ENCODE measurements around the gene C19orf25. TPM values are rescaled to one million over a fixed set of nuclear protein-coding genes. Genes with fewer than 3 reads are reported as not detected.

C19orf25 gene
- total RNA-seq, 1 experiment from 2014 or later = 86.7 TPM

DNA sequence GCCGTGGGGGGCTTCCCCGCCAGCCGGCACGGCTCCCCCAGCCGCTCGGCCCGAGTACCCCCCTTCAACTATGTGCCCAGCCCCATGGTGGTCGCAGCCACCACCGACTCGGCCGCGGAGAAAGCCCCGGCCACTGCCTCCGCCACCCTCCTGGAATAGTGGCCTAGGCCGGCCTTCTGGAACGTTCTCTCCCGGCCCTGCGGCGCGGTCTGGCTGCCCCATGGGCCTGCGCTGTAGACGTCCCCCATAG, 9.0 kb downstream of the C19orf25 start:
- in situ Hi-C loops (cut with HindIII; ENCODE audit: low sequenced_read_pairs) = no loop called here
- DNase-seq (ENCODE audit: low spot score) = no peak

- in situ Hi-C loops (cut with HindIII; ENCODE audit: low sequenced_read_pairs) = no loop called here
Observed at GRCh38 chr19:1469255-1470054, 9.6 kb downstream of the C19orf25 start.

GRCh38 chr19:1468821-1469254, 10.2 kb downstream of the C19orf25 start:
- in situ Hi-C loops (cut with HindIII; ENCODE audit: low sequenced_read_pairs) = no loop called here
- no peak for DNase-seq (ENCODE audit: low spot score)

More at GRCh38 chr19:1469255-1470054, 9.6 kb downstream of the C19orf25 start:
- no peak for DNase-seq (ENCODE audit: low spot score)

DNA sequence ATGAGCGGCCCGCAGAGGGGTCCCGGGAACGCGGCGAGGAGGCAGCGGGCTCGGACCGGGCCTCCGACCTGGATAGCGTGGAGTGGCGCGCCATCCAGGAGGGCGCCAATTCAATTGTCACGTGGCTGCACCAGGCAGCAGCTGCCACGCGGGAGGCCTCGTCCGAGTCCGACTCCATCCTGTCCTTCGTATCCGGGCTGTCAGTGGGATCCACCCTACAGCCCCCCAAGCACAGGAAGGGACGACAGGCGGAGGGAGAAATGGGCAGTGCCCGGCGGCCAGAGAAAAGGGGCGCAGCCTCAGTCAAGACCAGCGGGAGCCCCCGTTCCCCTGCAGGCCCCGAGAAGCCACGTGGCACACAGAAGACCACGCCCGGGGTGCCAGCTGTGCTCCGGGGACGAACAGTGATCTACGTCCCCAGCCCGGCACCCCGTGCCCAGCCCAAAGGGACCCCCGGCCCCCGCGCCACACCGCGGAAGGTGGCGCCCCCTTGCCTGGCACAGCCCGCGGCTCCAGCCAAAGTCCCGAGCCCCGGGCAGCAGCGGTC, 10.7 kb downstream of the C19orf25 start:
- DNase-seq (ENCODE audit: low spot score) = no peak
- in situ Hi-C loops (cut with HindIII; ENCODE audit: low sequenced_read_pairs) = no loop called here

GRCh38 chr19:1467490-1468273, 11.3 kb downstream of the C19orf25 start:
- no peak for DNase-seq (ENCODE audit: low spot score)

DNA sequence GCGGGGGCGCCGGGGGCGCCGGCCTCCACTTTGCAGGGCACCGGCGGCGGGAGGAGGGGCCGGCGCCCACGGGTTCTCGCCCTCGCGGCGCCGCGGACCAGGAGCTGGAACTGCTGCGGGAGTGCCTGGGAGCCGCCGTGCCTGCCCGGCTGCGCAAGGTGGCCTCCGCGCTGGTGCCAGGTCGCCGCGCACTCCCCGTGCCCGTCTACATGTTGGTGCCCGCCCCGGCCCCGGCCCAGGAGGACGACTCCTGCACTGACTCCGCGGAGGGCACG, 11.9 kb downstream of the C19orf25 start:
- in situ Hi-C loops (cut with HindIII; ENCODE audit: low sequenced_read_pairs) = no loop called here
- no peak for DNase-seq (ENCODE audit: low spot score)

More at GRCh38 chr19:1467490-1468273, 11.3 kb downstream of the C19orf25 start:
- in situ Hi-C loops (cut with HindIII; ENCODE audit: low sequenced_read_pairs) = no loop called here

- in situ Hi-C loops (cut with HindIII; ENCODE audit: low sequenced_read_pairs) = no loop called here
- DNase-seq (ENCODE audit: low spot score) = no peak
Observed at GRCh38 chr19:1466461-1467214, 12.4 kb downstream of the C19orf25 start.

DNA sequence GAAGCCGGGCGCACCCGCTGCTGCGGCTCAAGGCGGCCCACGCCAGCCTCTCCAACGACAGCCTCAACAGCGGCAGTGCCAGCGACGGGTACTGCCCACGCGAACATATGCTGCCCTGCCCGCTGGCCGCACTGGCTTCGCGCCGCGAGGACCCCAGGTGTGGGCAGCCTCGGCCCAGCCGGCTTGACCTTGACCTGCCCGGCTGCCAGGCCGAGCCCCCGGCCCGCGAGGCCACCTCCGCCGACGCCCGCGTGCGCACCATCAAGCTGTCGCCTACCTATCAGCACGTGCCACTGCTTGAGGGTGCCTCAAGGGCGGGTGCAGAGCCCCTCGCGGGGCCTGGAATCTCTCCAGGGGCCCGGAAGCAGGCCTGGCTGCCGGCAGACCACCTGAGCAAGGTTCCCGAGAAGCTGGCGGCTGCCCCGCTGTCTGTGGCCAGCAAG, 13.0 kb downstream of the C19orf25 start:
- in situ Hi-C loops (cut with HindIII; ENCODE audit: low sequenced_read_pairs) = no loop called here
- no peak for DNase-seq (ENCODE audit: low spot score)

GRCh38 chr19:1465191-1466016, 13.6 kb downstream of the C19orf25 start:
- peak; percentile 83 for DNase-seq (ENCODE audit: low spot score)

DNA sequence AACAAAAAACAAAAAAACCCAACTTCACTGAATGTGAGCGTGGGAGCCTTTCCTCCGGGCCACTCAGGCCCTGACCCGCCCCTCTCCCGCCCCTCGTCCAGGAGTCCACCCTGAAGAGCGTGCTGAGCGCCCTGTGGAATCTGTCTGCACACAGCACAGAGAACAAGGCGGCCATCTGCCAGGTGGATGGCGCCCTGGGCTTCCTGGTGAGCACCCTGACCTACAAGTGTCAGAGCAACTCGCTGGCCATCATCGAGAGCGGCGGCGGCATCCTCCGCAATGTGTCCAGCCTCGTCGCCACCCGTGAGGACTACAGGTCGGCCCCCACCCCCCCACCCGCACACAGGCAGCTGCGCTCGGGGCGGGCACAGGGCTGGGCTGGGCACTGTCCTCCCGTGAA, 17.2 kb downstream of the C19orf25 start:
- in situ Hi-C loops (cut with HindIII; ENCODE audit: low sequenced_read_pairs) = no loop called here
- DNase-seq (ENCODE audit: low spot score) = peak; percentile 74

More at GRCh38 chr19:1465191-1466016, 13.6 kb downstream of the C19orf25 start:
- in situ Hi-C loops (cut with HindIII; ENCODE audit: low sequenced_read_pairs) = no loop called here

DNA sequence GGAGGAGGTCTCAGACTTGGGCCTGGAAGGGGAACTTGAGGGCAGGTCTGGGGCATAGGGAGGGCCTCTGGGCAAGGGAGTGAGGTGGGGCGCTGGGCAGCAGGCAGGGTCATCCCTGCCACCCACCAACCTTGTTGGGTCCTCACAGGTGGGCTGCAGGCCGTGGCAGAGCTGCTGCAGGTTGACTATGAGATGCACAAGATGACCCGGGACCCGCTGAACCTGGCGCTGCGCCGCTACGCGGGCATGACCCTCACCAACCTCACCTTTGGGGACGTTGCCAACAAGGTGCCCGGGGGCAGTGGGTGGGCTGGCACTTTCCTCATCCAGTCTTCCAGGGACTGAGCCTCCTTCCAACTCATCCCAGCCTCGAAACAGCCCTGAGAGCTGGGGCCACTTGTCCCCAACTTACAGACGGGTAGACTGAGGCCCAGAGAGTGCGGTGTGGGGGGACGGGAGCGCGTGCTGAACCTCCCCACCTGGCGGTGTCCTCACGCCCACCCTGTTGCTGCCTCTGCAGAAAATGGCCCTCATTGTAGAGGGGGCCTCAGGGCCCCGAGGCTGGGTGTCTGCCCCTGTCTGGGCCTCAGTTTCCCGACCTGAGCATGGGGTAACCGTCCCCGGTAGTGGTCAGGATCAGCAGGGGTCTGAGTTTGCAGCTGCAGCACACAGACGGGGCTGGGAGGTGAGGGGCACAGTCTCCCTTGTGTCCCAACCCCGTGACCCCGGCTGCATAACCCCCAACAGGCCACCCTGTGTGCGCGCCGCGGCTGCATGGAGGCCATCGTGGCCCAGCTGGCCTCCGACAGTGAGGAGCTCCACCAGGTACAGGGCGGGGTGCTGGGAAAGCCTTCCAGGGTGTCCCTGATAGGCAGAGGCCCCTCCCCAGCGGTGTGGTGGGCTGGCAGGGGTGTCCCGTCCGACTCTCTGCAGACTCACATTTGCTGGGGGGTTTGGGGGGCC, 18.7 kb downstream of the C19orf25 start:
- in situ Hi-C loops (cut with HindIII; ENCODE audit: low sequenced_read_pairs) = no loop called here
- no peak for DNase-seq (ENCODE audit: low spot score)

DNA sequence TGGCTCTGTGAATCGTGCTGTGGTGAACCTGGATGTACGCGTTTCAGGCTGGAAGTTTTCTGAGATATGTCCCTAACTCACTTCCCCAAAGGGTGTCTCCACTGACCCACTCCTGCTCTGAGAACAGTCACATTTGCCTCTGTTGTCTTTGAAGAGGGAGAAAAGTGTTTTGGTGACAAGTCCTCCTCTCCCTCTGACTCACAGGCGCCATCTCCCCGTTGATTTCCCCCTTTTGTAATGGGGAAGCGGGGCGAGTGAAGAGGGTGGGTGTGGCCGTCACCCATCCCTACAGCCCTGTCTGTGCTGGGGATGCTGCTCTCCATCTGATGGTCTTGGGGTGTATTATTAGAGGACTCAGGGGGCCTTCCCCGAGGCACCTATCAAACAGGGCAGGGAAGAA, 19.5 kb downstream of the C19orf25 start:
- in situ Hi-C loops (cut with HindIII; ENCODE audit: low sequenced_read_pairs) = no loop called here
- DNase-seq (ENCODE audit: low spot score) = no peak

DNA sequence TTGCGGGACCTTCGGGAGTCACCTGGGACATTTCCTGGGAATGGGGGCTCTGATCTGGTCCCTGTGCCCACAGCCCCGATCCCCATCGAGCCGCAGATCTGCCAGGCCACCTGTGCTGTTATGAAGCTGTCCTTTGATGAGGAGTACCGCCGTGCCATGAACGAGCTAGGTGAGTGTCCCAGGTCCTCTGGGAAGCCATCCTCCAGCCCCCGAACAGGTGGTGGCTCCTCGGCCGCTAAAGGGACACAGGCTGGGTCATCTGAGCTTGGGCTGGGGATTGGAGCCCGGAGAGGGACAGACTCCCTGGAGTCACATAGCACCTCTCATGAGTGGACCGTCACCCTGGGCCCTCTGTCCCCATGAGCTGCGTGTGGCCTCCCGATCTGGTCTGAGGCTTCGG, 21.1 kb downstream of the C19orf25 start:
- no peak for DNase-seq (ENCODE audit: low spot score)
- in situ Hi-C loops (cut with HindIII; ENCODE audit: low sequenced_read_pairs) = no loop called here

GRCh38 chr19:1457031-1457739, 21.8 kb downstream of the C19orf25 start:
- no peak for DNase-seq (ENCODE audit: low spot score)
- in situ Hi-C loops (cut with HindIII; ENCODE audit: low sequenced_read_pairs) = no loop called here

GRCh38 chr19:1456121-1456900, 22.7 kb downstream of the C19orf25 start:
- DNase-seq (ENCODE audit: low spot score) = no peak
- in situ Hi-C loops (cut with HindIII; ENCODE audit: low sequenced_read_pairs) = no loop called here

- in situ Hi-C loops (cut with HindIII; ENCODE audit: low sequenced_read_pairs) = no loop called here
- peak; percentile 61 for DNase-seq (ENCODE audit: low spot score)
Observed at GRCh38 chr19:1455336-1456120, 23.5 kb downstream of the C19orf25 start.

All from G401 (cell line).